HEK293 (cell line): ENCODE measurements around the gene C12orf57.

Experiments
- CTCF ChIA-PET: fragments of 350-600 bp; formaldehyde crosslinking; extraction: SDS; loops from one replicate; lab custom pipeline; 2021; ENCODE audit warnings: antibody characterized with exemption; lab: Yijun Ruan, JAX
- POLR2A ChIA-PET: fragments of 300-600 bp; formaldehyde crosslinking; extraction: SDS; loops from one replicate; lab custom pipeline; 2020; ENCODE audit warnings: antibody characterized with exemption, inconsistent platforms; lab: Yijun Ruan, JAX
- H3K27ac ChIP-seq: fragments of 200-500 bp; sonication (Bioruptor generic); 2 replicates; pipeline ENCODE4 v1.5.1; 2014; ENCODE audit warnings: low read depth, low read length, control low read depth, inconsistent platforms; ENCODE audit errors: extremely low read depth
- H3K36me3 ChIP-seq, 2 experiments: fragments of 200-500 bp in 1 of 2; sonication (Bioruptor generic) in 1 of 2; 1 replicate in 1 of 2; 2 replicates in 1 of 2; pipeline ENCODE4 v1.5.1; 2014 to 2017; ENCODE audit warnings: inconsistent platforms in 2 of 2, low read length in 2 of 2; ENCODE audit not compliant: control insufficient read depth in 2 of 2, insufficient read depth in 1 of 2
- H3K4me1 ChIP-seq: fragments of 200-500 bp; sonication (Bioruptor generic); 2 replicates; pipeline ENCODE4 v1.5.1; 2014; ENCODE audit warnings: mild to moderate bottlenecking, low read length, inconsistent platforms; ENCODE audit not compliant: control insufficient read depth, insufficient read depth
- H3K4me3 ChIP-seq: 2 replicates; pipeline ENCODE4 v1.5.1; 2011; ENCODE audit warnings: low read depth, mild to moderate bottlenecking, control low read depth, low read length, moderate library complexity
- H3K9me3 ChIP-seq: fragments of 200-500 bp; sonication (Bioruptor generic); 2 replicates; pipeline ENCODE4 v1.5.1; 2014; ENCODE audit warnings: low read depth, low read length, inconsistent platforms; ENCODE audit not compliant: control insufficient read depth, insufficient read depth
- ATF2 ChIP-seq: fragments of 450-650 bp; formaldehyde crosslinking; IDR thresholded peaks from 2 replicates; pipeline ENCODE4 v1.5.1; 2016; ENCODE audit warnings: missing biosample characterization, missing genetic modification characterization, low read depth
- GLI4 ChIP-seq: fragments of 450-650 bp; formaldehyde crosslinking; IDR thresholded peaks from 2 replicates; pipeline ENCODE4 v1.5.1; 2016; ENCODE audit warnings: missing biosample characterization, missing genetic modification characterization
- KLF16 ChIP-seq: fragments of 450-650 bp; formaldehyde crosslinking; IDR thresholded peaks from 2 replicates; pipeline ENCODE4 v1.5.1; 2017; ENCODE audit warnings: missing biosample characterization, missing genetic modification characterization
- MYNN ChIP-seq: fragments of 450-650 bp; formaldehyde crosslinking; IDR thresholded peaks from 2 replicates; pipeline ENCODE4 v1.5.1; 2016; ENCODE audit warnings: missing biosample characterization, missing genetic modification characterization, borderline replicate concordance
- SP3 ChIP-seq: fragments of 450-650 bp; formaldehyde crosslinking; IDR thresholded peaks from 2 replicates; pipeline ENCODE4 v1.5.1; 2016; ENCODE audit warnings: missing biosample characterization, missing genetic modification characterization
- WT1 ChIP-seq: fragments of 450-650 bp; formaldehyde crosslinking; IDR thresholded peaks from 2 replicates; pipeline ENCODE4 v1.5.1; 2016; ENCODE audit warnings: missing biosample characterization, missing genetic modification characterization
- ZBTB20 ChIP-seq: fragments of 450-650 bp; formaldehyde crosslinking; IDR thresholded peaks from 2 replicates; pipeline ENCODE4 v1.5.1; 2016; ENCODE audit warnings: missing biosample characterization, missing genetic modification characterization
- ZFHX2 ChIP-seq: fragments of 450-650 bp; formaldehyde crosslinking; conservative IDR thresholded peaks from 2 replicates; pipeline ENCODE4 v1.5.1; 2016; ENCODE audit warnings: missing biosample characterization, missing genetic modification characterization
- ZFP69B ChIP-seq: fragments of 450-650 bp; formaldehyde crosslinking; IDR thresholded peaks from 2 replicates; pipeline ENCODE4 v1.5.1; 2016; ENCODE audit warnings: missing biosample characterization, missing genetic modification characterization
- ZNF311 ChIP-seq: fragments of 450-650 bp; formaldehyde crosslinking; IDR thresholded peaks from 2 replicates; pipeline ENCODE4 v1.5.1; 2017; ENCODE audit warnings: missing biosample characterization, missing genetic modification characterization, borderline replicate concordance
- ZNF529 ChIP-seq: fragments of 450-650 bp; formaldehyde crosslinking; IDR thresholded peaks from 2 replicates; pipeline ENCODE4 v1.5.1; 2017; ENCODE audit warnings: missing genetic modification characterization, missing biosample characterization; ENCODE audit not compliant: insufficient replicate concordance
- ZNF629 ChIP-seq: fragments of 450-650 bp; formaldehyde crosslinking; IDR thresholded peaks from 2 replicates; pipeline ENCODE4 v1.5.1; 2017; ENCODE audit warnings: missing biosample characterization, missing genetic modification characterization
- ZNF654 ChIP-seq: fragments of 450-650 bp; formaldehyde crosslinking; IDR thresholded peaks from 2 replicates; pipeline ENCODE4 v1.5.1; 2016; ENCODE audit warnings: low read depth, missing biosample characterization, missing genetic modification characterization
- ZNF701 ChIP-seq: fragments of 450-650 bp; formaldehyde crosslinking; IDR thresholded peaks from 2 replicates; pipeline ENCODE4 v1.5.1; 2016; ENCODE audit warnings: missing biosample characterization, missing genetic modification characterization
- ZSCAN16 ChIP-seq: fragments of 450-650 bp; formaldehyde crosslinking; IDR thresholded peaks from 2 replicates; pipeline ENCODE4 v1.5.1; 2016; ENCODE audit warnings: missing biosample characterization, missing genetic modification characterization
- TF ChIP-seq, protein P1 (sequence below): fragments of 450-650 bp; IDR thresholded peaks from 2 replicates; pipeline ENCODE4 v1.5.1; 2018; ENCODE audit warnings: missing biosample characterization, missing genetic modification characterization
- TF ChIP-seq, protein P2 (sequence below): fragments of 450-650 bp; formaldehyde crosslinking; IDR thresholded peaks from 2 replicates; pipeline ENCODE4 v1.5.1; 2016; ENCODE audit warnings: missing biosample characterization, missing genetic modification characterization, borderline replicate concordance
- TF ChIP-seq, protein P3 (sequence below): fragments of 450-650 bp; formaldehyde crosslinking; IDR thresholded peaks from 2 replicates; pipeline ENCODE4 v1.5.1; 2016; ENCODE audit warnings: missing biosample characterization, missing genetic modification characterization, borderline replicate concordance
- TF ChIP-seq, protein P4 (sequence below): fragments of 450-650 bp; formaldehyde crosslinking; IDR thresholded peaks from 2 replicates; pipeline ENCODE4 v1.5.1; 2017; ENCODE audit warnings: missing biosample characterization, missing genetic modification characterization
- TF ChIP-seq, protein P5 (sequence below): fragments of 450-650 bp; formaldehyde crosslinking; IDR thresholded peaks from 2 replicates; pipeline ENCODE4 v1.5.1; 2016; ENCODE audit warnings: missing biosample characterization, missing genetic modification characterization

C12orf57 gene

GRCh38 chr12:6936636-6937480 lies 7.0 kb upstream of the C12orf57 start (continued):
- peak; percentile 92 for TF ChIP-seq ZFHX2 (tag by site-specific recombination)
- peak; percentile 57; the same call in 1 of the 2 replicates for TF ChIP-seq SP3 (tag by site-specific recombination)
- TF ChIP-seq, protein P1, sequence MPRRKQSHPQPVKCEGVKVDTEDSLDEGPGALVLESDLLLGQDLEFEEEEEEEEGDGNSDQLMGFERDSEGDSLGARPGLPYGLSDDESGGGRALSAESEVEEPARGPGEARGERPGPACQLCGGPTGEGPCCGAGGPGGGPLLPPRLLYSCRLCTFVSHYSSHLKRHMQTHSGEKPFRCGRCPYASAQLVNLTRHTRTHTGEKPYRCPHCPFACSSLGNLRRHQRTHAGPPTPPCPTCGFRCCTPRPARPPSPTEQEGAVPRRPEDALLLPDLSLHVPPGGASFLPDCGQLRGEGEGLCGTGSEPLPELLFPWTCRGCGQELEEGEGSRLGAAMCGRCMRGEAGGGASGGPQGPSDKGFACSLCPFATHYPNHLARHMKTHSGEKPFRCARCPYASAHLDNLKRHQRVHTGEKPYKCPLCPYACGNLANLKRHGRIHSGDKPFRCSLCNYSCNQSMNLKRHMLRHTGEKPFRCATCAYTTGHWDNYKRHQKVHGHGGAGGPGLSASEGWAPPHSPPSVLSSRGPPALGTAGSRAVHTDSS (tag by site-specific recombination): peak; percentile 50
- TF ChIP-seq ZNF529 (tag by site-specific recombination): no peak
- TF ChIP-seq, protein P2, sequence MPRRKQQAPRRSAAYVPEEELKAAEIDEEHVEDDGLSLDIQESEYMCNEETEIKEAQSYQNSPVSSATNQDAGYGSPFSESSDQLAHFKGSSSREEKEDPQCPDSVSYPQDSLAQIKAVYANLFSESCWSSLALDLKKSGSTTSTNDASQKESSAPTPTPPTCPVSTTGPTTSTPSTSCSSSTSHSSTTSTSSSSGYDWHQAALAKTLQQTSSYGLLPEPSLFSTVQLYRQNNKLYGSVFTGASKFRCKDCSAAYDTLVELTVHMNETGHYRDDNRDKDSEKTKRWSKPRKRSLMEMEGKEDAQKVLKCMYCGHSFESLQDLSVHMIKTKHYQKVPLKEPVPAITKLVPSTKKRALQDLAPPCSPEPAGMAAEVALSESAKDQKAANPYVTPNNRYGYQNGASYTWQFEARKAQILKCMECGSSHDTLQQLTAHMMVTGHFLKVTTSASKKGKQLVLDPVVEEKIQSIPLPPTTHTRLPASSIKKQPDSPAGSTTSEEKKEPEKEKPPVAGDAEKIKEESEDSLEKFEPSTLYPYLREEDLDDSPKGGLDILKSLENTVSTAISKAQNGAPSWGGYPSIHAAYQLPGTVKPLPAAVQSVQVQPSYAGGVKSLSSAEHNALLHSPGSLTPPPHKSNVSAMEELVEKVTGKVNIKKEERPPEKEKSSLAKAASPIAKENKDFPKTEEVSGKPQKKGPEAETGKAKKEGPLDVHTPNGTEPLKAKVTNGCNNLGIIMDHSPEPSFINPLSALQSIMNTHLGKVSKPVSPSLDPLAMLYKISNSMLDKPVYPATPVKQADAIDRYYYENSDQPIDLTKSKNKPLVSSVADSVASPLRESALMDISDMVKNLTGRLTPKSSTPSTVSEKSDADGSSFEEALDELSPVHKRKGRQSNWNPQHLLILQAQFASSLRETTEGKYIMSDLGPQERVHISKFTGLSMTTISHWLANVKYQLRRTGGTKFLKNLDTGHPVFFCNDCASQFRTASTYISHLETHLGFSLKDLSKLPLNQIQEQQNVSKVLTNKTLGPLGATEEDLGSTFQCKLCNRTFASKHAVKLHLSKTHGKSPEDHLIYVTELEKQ (tag by site-specific recombination): no peak
- TF ChIP-seq, protein P3, sequence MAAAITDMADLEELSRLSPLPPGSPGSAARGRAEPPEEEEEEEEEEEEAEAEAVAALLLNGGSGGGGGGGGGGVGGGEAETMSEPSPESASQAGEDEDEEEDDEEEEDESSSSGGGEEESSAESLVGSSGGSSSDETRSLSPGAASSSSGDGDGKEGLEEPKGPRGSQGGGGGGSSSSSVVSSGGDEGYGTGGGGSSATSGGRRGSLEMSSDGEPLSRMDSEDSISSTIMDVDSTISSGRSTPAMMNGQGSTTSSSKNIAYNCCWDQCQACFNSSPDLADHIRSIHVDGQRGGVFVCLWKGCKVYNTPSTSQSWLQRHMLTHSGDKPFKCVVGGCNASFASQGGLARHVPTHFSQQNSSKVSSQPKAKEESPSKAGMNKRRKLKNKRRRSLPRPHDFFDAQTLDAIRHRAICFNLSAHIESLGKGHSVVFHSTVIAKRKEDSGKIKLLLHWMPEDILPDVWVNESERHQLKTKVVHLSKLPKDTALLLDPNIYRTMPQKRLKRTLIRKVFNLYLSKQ: no peak
- no peak for TF ChIP-seq MYNN (tag by site-specific recombination)
- TF ChIP-seq ZNF701 (tag by site-specific recombination): no peak
- no peak for TF ChIP-seq ZNF654 (tag by site-specific recombination)
- peak; percentile 35; the same call in 1 of the 2 replicates for TF ChIP-seq ZBTB20 (tag by site-specific recombination)

DNA sequence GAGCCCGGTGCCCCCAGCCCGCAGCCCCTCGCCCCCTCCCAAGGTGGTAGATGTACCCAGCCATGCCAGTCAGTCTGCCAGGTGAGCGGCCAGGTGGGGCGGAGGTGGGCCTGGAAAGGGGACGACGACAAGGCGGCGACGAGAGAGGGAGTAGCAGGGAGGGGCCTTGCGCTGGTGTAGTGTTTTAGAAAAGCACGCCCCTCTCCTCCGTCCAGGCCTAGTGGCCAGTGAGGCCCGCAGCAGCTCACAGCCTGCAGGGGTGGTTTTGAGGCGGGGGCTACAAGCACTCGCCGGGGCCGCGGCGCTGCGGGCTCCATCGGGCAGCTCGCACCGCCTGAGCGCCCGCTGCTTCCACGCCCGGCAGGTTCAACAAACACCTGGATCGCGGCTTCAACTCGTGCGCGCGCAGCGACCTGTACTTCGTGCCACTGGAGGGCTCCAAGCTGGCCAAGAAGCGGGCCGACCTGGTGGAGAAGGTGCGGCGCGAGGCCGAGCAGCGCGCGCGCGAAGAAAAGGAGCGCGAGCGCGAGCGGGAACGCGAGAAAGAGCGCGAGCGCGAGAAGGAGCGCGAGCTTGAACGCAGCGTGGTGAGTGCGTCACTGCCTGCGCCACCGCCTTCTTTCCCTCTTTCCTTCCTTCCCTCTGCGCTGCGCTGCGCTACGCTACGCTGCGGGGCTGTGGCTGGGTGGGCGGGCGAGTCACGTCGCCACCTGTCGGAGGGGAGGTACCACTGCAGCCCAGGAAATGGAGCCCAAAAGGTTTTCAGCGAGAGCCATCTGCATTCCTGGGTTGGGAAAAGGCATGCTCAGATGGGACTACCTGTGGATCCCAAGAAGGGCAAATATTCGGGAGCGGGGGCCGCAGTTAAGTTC lies 6.1 kb upstream of the C12orf57 start:
- peaks cover 30 to 75% of the 10 kb centered on the region in 2 experiments for H3K36me3 ChIP-seq
- CTCF ChIA-PET: interaction anchor here (0.5 to 4.9 kb wide), 23 partner anchors 8 to 453 kb away, joined by 3 to 53 read pairs (median 4); partner anchors contain the start of genes CDCA3, SPSB2, TPI1 and USP5
- POLR2A ChIA-PET: interaction anchor here (0.9 to 4.1 kb wide), 13 partner anchors 8 to 192 kb away, joined by 3 to 45 read pairs (median 5); partner anchors contain the start of genes SPSB2, TPI1 and USP5
- peak; percentile 71 for TF ChIP-seq ZFP69B
- TF ChIP-seq, protein P4, sequence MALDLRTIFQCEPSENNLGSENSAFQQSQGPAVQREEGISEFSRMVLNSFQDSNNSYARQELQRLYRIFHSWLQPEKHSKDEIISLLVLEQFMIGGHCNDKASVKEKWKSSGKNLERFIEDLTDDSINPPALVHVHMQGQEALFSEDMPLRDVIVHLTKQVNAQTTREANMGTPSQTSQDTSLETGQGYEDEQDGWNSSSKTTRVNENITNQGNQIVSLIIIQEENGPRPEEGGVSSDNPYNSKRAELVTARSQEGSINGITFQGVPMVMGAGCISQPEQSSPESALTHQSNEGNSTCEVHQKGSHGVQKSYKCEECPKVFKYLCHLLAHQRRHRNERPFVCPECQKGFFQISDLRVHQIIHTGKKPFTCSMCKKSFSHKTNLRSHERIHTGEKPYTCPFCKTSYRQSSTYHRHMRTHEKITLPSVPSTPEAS (tag by site-specific recombination): 0 out of 2 replicates have a peak, but pooled peaks have one; percentile 11
- peak; percentile 81 for TF ChIP-seq ZSCAN16
- TF ChIP-seq GLI4: peak; percentile 80; the same call in 1 of the 2 replicates
- peak; percentile 98 for TF ChIP-seq KLF16 (tag by site-specific recombination)
- TF ChIP-seq ATF2: 0 out of 2 replicates have a peak, but pooled peaks have one; percentile 3
- peak; percentile 60; the same call in 1 of the 2 replicates for TF ChIP-seq WT1 (tag by site-specific recombination)
- TF ChIP-seq, protein P5, sequence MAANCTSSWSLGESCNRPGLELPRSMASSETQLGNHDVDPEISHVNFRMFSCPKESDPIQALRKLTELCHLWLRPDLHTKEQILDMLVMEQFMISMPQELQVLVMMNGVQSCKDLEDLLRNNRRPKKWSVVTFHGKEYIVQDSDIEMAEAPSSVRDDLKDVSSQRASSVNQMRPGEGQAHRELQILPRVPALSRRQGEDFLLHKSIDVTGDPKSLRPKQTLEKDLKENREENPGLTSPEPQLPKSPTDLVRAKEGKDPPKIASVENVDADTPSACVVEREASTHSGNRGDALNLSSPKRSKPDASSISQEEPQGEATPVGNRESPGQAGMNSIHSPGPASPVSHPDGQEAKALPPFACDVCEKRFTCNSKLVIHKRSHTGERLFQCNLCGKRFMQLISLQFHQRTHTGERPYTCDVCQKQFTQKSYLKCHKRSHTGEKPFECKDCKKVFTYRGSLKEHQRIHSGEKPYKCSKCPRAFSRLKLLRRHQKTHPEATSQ (tag by site-specific recombination): 0 out of 2 replicates have a peak, but pooled peaks have one; percentile 38
- no peak for TF ChIP-seq ZNF311 (tag by site-specific recombination)
- peak; percentile 98 for TF ChIP-seq ZNF629 (tag by site-specific recombination)

More for the DNA sequence above, 6.1 kb upstream of the C12orf57 start:
- Histone ChIP-seq H3K4me1 (peaks cover 6% of the 10 kb centered on the region), H3K4me3 (peak overlapping the region; percentile 54), H3K9me3 (no peaks in the 10 kb centered on the region), H3K27ac (peak overlapping the region; percentile 95)
